ENCODE results near the gene NOP9.
A peak's percentile ranks its signal among the peaks of the same experiment; 100 is the strongest.

Gene NOP9

GRCh38 chr14:24298892-24299254 is 777 bp upstream of the NOP9 start:
- POLR2A ChIA-PET = interaction anchor here (0.6 to 8.8 kb wide), 11 partner anchors 8 to 184 kb away, joined by 3 to 139 read pairs (median 3); partner anchors contain the start of genes CIDEB, DCAF11, KHNYN and LTB4R2
- CTCF ChIA-PET = interaction anchor here (0.8 to 5.6 kb wide), 7 partner anchors 9 to 133 kb away, joined by 3 to 69 read pairs (median 4); partner anchors contain the start of genes CHMP4A, CIDEB, MDP1 and TINF2
- DNase-seq (ENCODE audit: extremely low spot score) = no peak

GRCh38 chr14:24300326-24300980 is 803 bp downstream of the NOP9 start:
- ChIA-PET POLR2A (interaction anchor here (1.3 to 8.8 kb wide), 6 partner anchors 8 to 136 kb away, joined by 5 to 139 read pairs (median 14); partner anchors contain the start of genes CIDEB, KHNYN, LTB4R2 and RABGGTA), CTCF (interaction anchor here (0.7 to 5.6 kb wide), 4 partner anchors 7 to 80 kb away, joined by 3 to 69 read pairs (median 7); partner anchors contain the start of genes CIDEB and TINF2)
- TF ChIP-seq SP1 (IDR thresholded peaks at IDR 0.05) (no peak), ARNT (IDR thresholded peaks at IDR 0.05) (no peak), FOXK2 (IDR thresholded peaks at IDR 0.05) (no peak), ELF4 (IDR thresholded peaks at IDR 0.05) (no peak), PKNOX1 (IDR thresholded peaks at IDR 0.05) (no peak), FOXM1 (IDR thresholded peaks at IDR 0.05; ENCODE audit: borderline replicate concordance) (no peak), CTBP1 (IDR thresholded peaks at IDR 0.05; ENCODE audit: borderline replicate concordance) (no peak), FOXA1 (IDR thresholded peaks at IDR 0.05) (no peak), ZNF384 (IDR thresholded peaks at IDR 0.05) (no peak), BHLHE40 (IDR thresholded peaks at IDR 0.05; ENCODE audit: borderline replicate concordance) (no peak), NFRKB (IDR thresholded peaks at IDR 0.05) (no peak), HDGF (IDR thresholded peaks at IDR 0.05; ENCODE audit: borderline replicate concordance) (no peak), LEF1 (IDR thresholded peaks at IDR 0.05; ENCODE audit: borderline replicate concordance) (no peak), L3MBTL2 (conservative IDR thresholded peaks at IDR 0.05) (no peak)
- DNase-seq (ENCODE audit: extremely low spot score) = no peak

More at GRCh38 chr14:24298892-24299254, 777 bp upstream of the NOP9 start:
- TF ChIP-seq FOXK2 (IDR thresholded peaks at IDR 0.05) = no peak
- TF ChIP-seq TARDBP (IDR thresholded peaks at IDR 0.05) = no peak

- POLR2A ChIA-PET = interaction anchor here (0.8 kb wide), 1 partner anchor 62 kb away, joined by 3 read pairs; the partner anchor contains the start of gene TINF2
- TF ChIP-seq ZNF384 (IDR thresholded peaks at IDR 0.05) (no peak), NFRKB (IDR thresholded peaks at IDR 0.05) (no peak), HDGF (IDR thresholded peaks at IDR 0.05; ENCODE audit: borderline replicate concordance) (no peak), SP1 (IDR thresholded peaks at IDR 0.05) (no peak), ARNT (IDR thresholded peaks at IDR 0.05) (no peak), L3MBTL2 (conservative IDR thresholded peaks at IDR 0.05) (no peak), TARDBP (IDR thresholded peaks at IDR 0.05) (no peak), FOXK2 (IDR thresholded peaks at IDR 0.05) (no peak), ELF4 (IDR thresholded peaks at IDR 0.05) (no peak), PKNOX1 (IDR thresholded peaks at IDR 0.05) (no peak), FOXM1 (IDR thresholded peaks at IDR 0.05; ENCODE audit: borderline replicate concordance) (no peak), BHLHE40 (IDR thresholded peaks at IDR 0.05; ENCODE audit: borderline replicate concordance) (no peak), LEF1 (IDR thresholded peaks at IDR 0.05; ENCODE audit: borderline replicate concordance) (no peak), CTBP1 (IDR thresholded peaks at IDR 0.05; ENCODE audit: borderline replicate concordance) (no peak), SUZ12 (IDR thresholded peaks at IDR 0.05) (no peak), FOXA1 (IDR thresholded peaks at IDR 0.05) (no peak)
- CTCF ChIA-PET = interaction anchor here (0.9 kb wide), 1 partner anchor 24 kb away, joined by 3 read pairs; no protein-coding TSS in a partner anchor
- no peak for DNase-seq (ENCODE audit: extremely low spot score)
These were observed 4.4 kb downstream of the NOP9 start for GRCh38 chr14:24304019-24304387.

GRCh38 chr14:24307156-24307574 is 7.5 kb downstream of the NOP9 start:
- DNase-seq (ENCODE audit: extremely low spot score) = no peak
- ChIA-PET CTCF (interaction anchor here (0.6 to 4.2 kb wide), 16 partner anchors 8 to 249 kb away, joined by 3 to 51 read pairs (median 6); partner anchors contain the start of genes DHRS1, KHNYN, NOP9 and TINF2), POLR2A (interaction anchor here (0.6 to 3.5 kb wide), 6 partner anchors 11 to 135 kb away, joined by 3 to 36 read pairs (median 9); partner anchors contain the start of genes CBLN3, KHNYN, MDP1 and RABGGTA)
- TF ChIP-seq TARDBP (IDR thresholded peaks at IDR 0.05) (no peak), FOXM1 (IDR thresholded peaks at IDR 0.05; ENCODE audit: borderline replicate concordance) (no peak), NFRKB (IDR thresholded peaks at IDR 0.05) (no peak), LEF1 (IDR thresholded peaks at IDR 0.05; ENCODE audit: borderline replicate concordance) (no peak), FOXA1 (IDR thresholded peaks at IDR 0.05) (no peak), L3MBTL2 (conservative IDR thresholded peaks at IDR 0.05) (no peak), ZNF384 (IDR thresholded peaks at IDR 0.05) (no peak), BHLHE40 (IDR thresholded peaks at IDR 0.05; ENCODE audit: borderline replicate concordance) (no peak), SUZ12 (IDR thresholded peaks at IDR 0.05) (no peak), HDGF (IDR thresholded peaks at IDR 0.05; ENCODE audit: borderline replicate concordance) (no peak), FOXK2 (IDR thresholded peaks at IDR 0.05) (no peak), PKNOX1 (IDR thresholded peaks at IDR 0.05) (no peak), ARNT (IDR thresholded peaks at IDR 0.05) (no peak), CTBP1 (IDR thresholded peaks at IDR 0.05; ENCODE audit: borderline replicate concordance) (no peak), ELF4 (IDR thresholded peaks at IDR 0.05) (no peak), SP1 (IDR thresholded peaks at IDR 0.05) (no peak)

GRCh38 chr14:24307575-24308341 is 8.1 kb downstream of the NOP9 start, which contains the start of gene CIDEB:
TSS of gene CIDEB (minus strand) at chr14:24307977. CDS start at chr14:24307858, 119 bp downstream.
- ChIA-PET POLR2A (interaction anchor here (0.6 to 3.5 kb wide), 8 partner anchors 8 to 134 kb away, joined by 3 to 36 read pairs (median 9); partner anchors contain the start of genes CBLN3, DHRS1, KHNYN and MDP1), CTCF (interaction anchor here (0.6 to 4.2 kb wide), 31 partner anchors 9 to 250 kb away, joined by 3 to 51 read pairs (median 5); partner anchors contain the start of genes DHRS1, IPO4, IRF9 and KHNYN)
- TF ChIP-seq LEF1 (IDR thresholded peaks at IDR 0.05; ENCODE audit: borderline replicate concordance) (no peak), SUZ12 (IDR thresholded peaks at IDR 0.05) (no peak), NFRKB (IDR thresholded peaks at IDR 0.05) (no peak), ZNF384 (IDR thresholded peaks at IDR 0.05) (no peak), PKNOX1 (IDR thresholded peaks at IDR 0.05) (no peak), L3MBTL2 (conservative IDR thresholded peaks at IDR 0.05) (no peak), FOXK2 (IDR thresholded peaks at IDR 0.05) (no peak), ELF4 (IDR thresholded peaks at IDR 0.05) (no peak), FOXM1 (IDR thresholded peaks at IDR 0.05; ENCODE audit: borderline replicate concordance) (no peak), TARDBP (IDR thresholded peaks at IDR 0.05) (no peak), FOXA1 (IDR thresholded peaks at IDR 0.05) (no peak)
- peak; percentile 78 for DNase-seq (ENCODE audit: extremely low spot score)

All from HEK293T (cell line).